H1 (cell line): ENCODE results near the gene ARHGEF7. TPM values are rescaled to one million over a fixed set of nuclear protein-coding genes. Genes with fewer than 3 reads are reported as not detected.

Experiments used
- CTCF ChIA-PET: fragments of 300-600 bp; sonication (Branson Sonifier 250); formaldehyde crosslinking; loops from one replicate; lab custom pipeline; 2021; ENCODE audit not compliant: partially characterized antibody; lab: Charles Lee
- POLR2A ChIA-PET: fragments of 300-600 bp; sonication (Branson Sonifier 250); formaldehyde crosslinking; loops from one replicate; lab custom pipeline; 2021; ENCODE audit warnings: inconsistent platforms; ENCODE audit not compliant: partially characterized antibody; lab: Charles Lee
- DNase-seq, 2 experiments: peaks; one replicate each; pipeline versions ENCODE4 v3.0.0 to v3.0.0-alpha.2; 2010 to 2022; ENCODE audit warnings: low spot score in 2 of 2, low read depth in 1 of 2, mixed read lengths in 1 of 2
- FAIRE-seq: peaks from 2 replicates; lab custom pipeline; 2011; peaks lifted over from hg19 to GRCh38; lab: Jason Lieb, UNC
- H2AFZ ChIP-seq: 2 replicates; pipeline ENCODE4 v1.8.1; 2012; ENCODE audit warnings: low read length, inconsistent platforms
- H2AK5ac ChIP-seq: 2 replicates; pipeline ENCODE4 v1.6.1; 2013; ENCODE audit warnings: low read depth, low read length
- H2BK120ac ChIP-seq: replicated peaks from 2 replicates; pipeline ENCODE3; 2013; ENCODE audit warnings: low read depth, low read length, inconsistent platforms
- H2BK12ac ChIP-seq: 2 replicates; pipeline ENCODE4 v1.6.1; 2013; ENCODE audit warnings: low read depth, low read length
- H2BK15ac ChIP-seq: 2 replicates; pipeline ENCODE4 v1.6.1; 2013; ENCODE audit warnings: low read length
- H2BK20ac ChIP-seq: 2 replicates; pipeline ENCODE4 v1.6.1; 2013; ENCODE audit warnings: low read length
- H2BK5ac ChIP-seq: 2 replicates; pipeline ENCODE4 v1.6.1; 2013; ENCODE audit warnings: low read depth, low read length
- H3K14ac ChIP-seq: 2 replicates; pipeline ENCODE4 v1.6.1; 2013; ENCODE audit warnings: inconsistent platforms; ENCODE audit not compliant: insufficient read length
- H3K18ac ChIP-seq: 2 replicates; pipeline ENCODE4 v1.6.1; 2013; ENCODE audit warnings: low read length; ENCODE audit errors: extremely low read depth
- H3K23ac ChIP-seq: 2 replicates; pipeline ENCODE4 v1.6.1; 2013; ENCODE audit warnings: inconsistent platforms; ENCODE audit not compliant: insufficient read length
- H3K23me2 ChIP-seq: 2 replicates; pipeline ENCODE4 v1.6.1; 2013; ENCODE audit warnings: low read depth, low read length
- H3K27ac ChIP-seq: 2 replicates; pipeline ENCODE4 v1.6.1; 2011; ENCODE audit warnings: low read depth, low read length, inconsistent platforms
- H3K27me3 ChIP-seq, 4 experiments: replicated peaks in 1 of 4; 1 replicate in 1 of 4; 2 replicates in 3 of 4; pipeline versions ENCODE4 v1.6.1 to v1.8.1; 2011 to 2013; ENCODE audit warnings: low read length in 3 of 4, mild to moderate bottlenecking in 3 of 4, inconsistent platforms in 2 of 4, mixed read lengths in 2 of 4, moderate library complexity in 1 of 4; ENCODE audit not compliant: control insufficient read depth in 3 of 4, insufficient read depth in 3 of 4; ENCODE audit errors: extremely low read depth in 1 of 4
- H3K36me3 ChIP-seq, 4 experiments: 2 replicates each; pipeline versions ENCODE4 v1.6.1 to v1.8.1; 2011 to 2013; ENCODE audit warnings: mild to moderate bottlenecking in 4 of 4, low read length in 3 of 4, moderate library complexity in 2 of 4, control low read depth in 1 of 4, inconsistent platforms in 1 of 4; ENCODE audit not compliant: insufficient read depth in 4 of 4, control insufficient read depth in 2 of 4
- H3K4ac ChIP-seq: replicated peaks from 2 replicates; pipeline ENCODE3; 2013; ENCODE audit warnings: low read length, low read depth, mixed read lengths, inconsistent platforms; ENCODE audit not compliant: insufficient read length
- H3K4me1 ChIP-seq, 4 experiments: replicated peaks in 1 of 4; 1 replicate in 1 of 4; 2 replicates in 3 of 4; pipeline versions ENCODE4 v1.6.1 to v1.8.1; 2011 to 2013; ENCODE audit warnings: low read length in 3 of 4, inconsistent platforms in 2 of 4, mixed read lengths in 1 of 4; ENCODE audit not compliant: insufficient read depth in 4 of 4, control insufficient read depth in 3 of 4
- H3K4me2 ChIP-seq, 2 experiments: 2 replicates each; pipeline versions ENCODE4 v1.6.1 to v1.8.1; 2011 to 2013; ENCODE audit warnings: low read depth in 2 of 2, low read length in 2 of 2, control low read depth in 1 of 2, inconsistent platforms in 1 of 2, mild to moderate bottlenecking in 1 of 2; ENCODE audit not compliant: insufficient read depth in 1 of 2
- H3K4me3 ChIP-seq, 4 experiments: fragments of 200-600, 300-600 bp in 1 of 4; sonication (generic), shearing (Covaris generic), sonication (Bioruptor Twin) in 1 of 4; 2 replicates each; pipeline versions ENCODE4 v1.5.1 to v1.8.1; 2011 to 2016; ENCODE audit warnings: low read length in 4 of 4, low read depth in 3 of 4, control low read depth in 2 of 4, inconsistent platforms in 2 of 4, mild to moderate bottlenecking in 2 of 4, mixed read lengths in 1 of 4, moderate library complexity in 1 of 4; ENCODE audit not compliant: insufficient read depth in 2 of 4; ENCODE audit errors: extremely low read depth in 1 of 4
- H3K56ac ChIP-seq: replicated peaks from 2 replicates; pipeline ENCODE3; 2013; ENCODE audit warnings: low read depth, mild to moderate bottlenecking, mixed read lengths, low read length, inconsistent platforms; ENCODE audit not compliant: insufficient read length
- H3K79me1 ChIP-seq: 2 replicates; pipeline ENCODE4 v1.6.1; 2013; ENCODE audit warnings: low read depth, low read length, control low read depth
- H3K79me2 ChIP-seq, 2 experiments: 2 replicates each; pipeline versions ENCODE4 v1.6.1 to v1.8.1; 2012 to 2013; ENCODE audit warnings: low read length in 2 of 2, mild to moderate bottlenecking in 2 of 2, inconsistent platforms in 1 of 2; ENCODE audit not compliant: insufficient read depth in 2 of 2, control insufficient read depth in 1 of 2
- H3K9ac ChIP-seq, 4 experiments: replicated peaks in 1 of 4; 1 replicate in 1 of 4; 2 replicates in 3 of 4; pipeline versions ENCODE4 v1.6.1 to v1.8.1; 2011 to 2013; ENCODE audit warnings: low read depth in 3 of 4, low read length in 3 of 4, control low read depth in 2 of 4, mild to moderate bottlenecking in 2 of 4, moderate library complexity in 2 of 4, inconsistent platforms in 1 of 4; ENCODE audit errors: extremely low read depth in 1 of 4
- H3K9me3 ChIP-seq, 2 experiments: 2 replicates each; pipeline versions ENCODE4 v1.6.1 to v1.8.1; 2012 to 2013; ENCODE audit warnings: mild to moderate bottlenecking in 2 of 2, moderate library complexity in 2 of 2, control low read depth in 1 of 2, inconsistent platforms in 1 of 2, low read depth in 1 of 2, low read length in 1 of 2, mixed read lengths in 1 of 2; ENCODE audit not compliant: insufficient read depth in 2 of 2
- H4K20me1 ChIP-seq, 2 experiments: replicated peaks in 1 of 2; 2 replicates each; pipeline versions ENCODE3 to v1.8.1; 2011 to 2013; ENCODE audit warnings: inconsistent platforms in 2 of 2, low read length in 2 of 2, mild to moderate bottlenecking in 1 of 2; ENCODE audit not compliant: insufficient read depth in 2 of 2, control insufficient read depth in 1 of 2
- H4K5ac ChIP-seq: 2 replicates; pipeline ENCODE4 v1.6.1; 2013; ENCODE audit warnings: low read length, low read depth, mixed read lengths, inconsistent platforms; ENCODE audit not compliant: insufficient read length
- H4K8ac ChIP-seq: 2 replicates; pipeline ENCODE4 v1.8.0; 2013; ENCODE audit warnings: mild to moderate bottlenecking, moderate library complexity, low read length, inconsistent platforms; ENCODE audit not compliant: insufficient read depth; ENCODE audit errors: extremely low read depth
- H4K91ac ChIP-seq: replicated peaks from 2 replicates; pipeline ENCODE3; 2013; ENCODE audit warnings: low read length, mixed read lengths, inconsistent platforms; ENCODE audit not compliant: insufficient read length
- CEBPB ChIP-seq: IDR thresholded peaks from 2 replicates; pipeline ENCODE4 v1.6.1; 2012; ENCODE audit warnings: low read depth, low read length
- POU5F1 ChIP-seq: IDR thresholded peaks from 2 replicates; pipeline ENCODE4 v1.6.1; 2011; ENCODE audit warnings: low read depth, mild to moderate bottlenecking, low read length, moderate library complexity
- SAP30 ChIP-seq: fragments of 300-600 bp; sonication (generic); IDR thresholded peaks from 2 replicates; pipeline ENCODE4 v1.7.1; 2012; ENCODE audit warnings: low read length, moderate library complexity, mild to moderate bottlenecking, inconsistent platforms; ENCODE audit not compliant: insufficient read depth, insufficient replicate concordance
- WGBS, 2 experiments: shearing (Covaris generic) in 1 of 2; methylation state at CpG; one replicate each; pipeline versions ENCODE4 v1.1.6 to v1.1.7; 2013 to 2015; ENCODE audit warnings: low lambda C conversion rate in 2 of 2, mixed read lengths in 2 of 2, inconsistent platforms in 1 of 2, low coverage in 1 of 2, missing lambda C conversion rate in 1 of 2; ENCODE audit not compliant: insufficient replicate concordance in 2 of 2, insufficient coverage in 1 of 2, insufficient read length in 1 of 2; ENCODE audit errors: extremely low coverage in 1 of 2, missing lambda C conversion rate in 1 of 2; 5-methylcytosine and 5-hydroxymethylcytosine counted together
- polyA plus RNA-seq, 7 experiments: library from polyadenylated mRNA; depleted of rRNA in 3 of 7; stranded (reverse) in 5 of 7; unstranded in 2 of 7; fragments of >200 nt in 5 of 7; fragments of 200-250 nt in 2 of 7; gene quantifications; 1 replicate in 5 of 7; 2 replicates in 1 of 7; 4 replicates in 1 of 7; pipeline versions ENCODE4 v1.2.1 to v1.2.3, GENCODE V29; 2011 to 2013; ENCODE audit warnings: missing spikeins in 2 of 7, mixed read lengths in 2 of 7
- total RNA-seq: library from RNA; stranded (reverse); fragmentation: NEBNext Ultra II Directional; extraction: Animal tissue kit (Norgen Biotek cat#: 25700); gene quantifications from 2 replicates; pipeline ENCODE4 v1.2.1, GENCODE V29; 2021

ARHGEF7 gene
- total and polyA plus RNA-seq, 2 of the 8 experiments (the other 6 are each of a cell fraction or from before 2014, with no cell fraction given), result 26.2 to 56.5 TPM

- H3K79me2 ChIP-seq, result peaks cover 5 to 71% of the 10 kb centered on the region in 2 experiments; a peak in 3 of 4 replicates
- no peak overlapping the region for H2BK5ac ChIP-seq
- H2BK15ac ChIP-seq, result no peak overlapping the region
- H2BK120ac ChIP-seq, result no peak overlapping the region
- H3K56ac ChIP-seq, result no peak overlapping the region
- no peak overlapping the region for H2AFZ ChIP-seq
- H4K20me1 ChIP-seq, result peaks cover 5 to 8% of the 10 kb centered on the region in 2 experiments
- H3K9me3 ChIP-seq, result no peaks in the 10 kb centered on the region
- no peak overlapping the region for H3K18ac ChIP-seq
- H3K36me3 ChIP-seq, result peaks cover 0 to 4% (median 0%) of the 10 kb centered on the region in 4 experiments; a peak in 1 of 8 replicates
- H2BK20ac ChIP-seq, result no peak overlapping the region
- H2AK5ac ChIP-seq, result no peak overlapping the region
- peaks cover 0 to 9% (median 3%) of the 10 kb centered on the region in 4 experiments; a peak in 4 of 7 replicates for H3K4me1 ChIP-seq
- no peak overlapping the region for H2BK12ac ChIP-seq
- no peak overlapping the region for H3K4me2 ChIP-seq
- H3K4me3 ChIP-seq, result no peak overlapping the region
- ChIA-PET POLR2A (no interaction called here), CTCF (no interaction called here)
- WGBS, 2 experiments, result 93% methylated on average over 2 of the region's 2 CpGs; no CpG with 5 or more reads in 1 of the 2 experiments
- no peak overlapping the region for H3K14ac ChIP-seq
- H3K23me2 ChIP-seq, result no peaks in the 10 kb centered on the region
- no peaks in the 10 kb centered on the region for H3K27me3 ChIP-seq
- H4K5ac ChIP-seq, result no peak overlapping the region
- TF ChIP-seq CEBPB (no peak), POU5F1 (no peak), SAP30 (no peak)
- no peak for DNase-seq
- H3K79me1 ChIP-seq, result peaks cover 24% of the 10 kb centered on the region
- no peak overlapping the region for H4K8ac ChIP-seq
- H3K9ac ChIP-seq, result no peak overlapping the region
- FAIRE-seq, result no peak
- no peak overlapping the region for H3K23ac ChIP-seq
- no peak overlapping the region for H3K27ac ChIP-seq
- no peak overlapping the region for H3K4ac ChIP-seq
- H4K91ac ChIP-seq, result no peak overlapping the region
Measured at GRCh38 chr13:111227405-111227804, 112.3 kb downstream of the ARHGEF7 start.
